ENCODE measurements around the gene RESP18.

DNA sequence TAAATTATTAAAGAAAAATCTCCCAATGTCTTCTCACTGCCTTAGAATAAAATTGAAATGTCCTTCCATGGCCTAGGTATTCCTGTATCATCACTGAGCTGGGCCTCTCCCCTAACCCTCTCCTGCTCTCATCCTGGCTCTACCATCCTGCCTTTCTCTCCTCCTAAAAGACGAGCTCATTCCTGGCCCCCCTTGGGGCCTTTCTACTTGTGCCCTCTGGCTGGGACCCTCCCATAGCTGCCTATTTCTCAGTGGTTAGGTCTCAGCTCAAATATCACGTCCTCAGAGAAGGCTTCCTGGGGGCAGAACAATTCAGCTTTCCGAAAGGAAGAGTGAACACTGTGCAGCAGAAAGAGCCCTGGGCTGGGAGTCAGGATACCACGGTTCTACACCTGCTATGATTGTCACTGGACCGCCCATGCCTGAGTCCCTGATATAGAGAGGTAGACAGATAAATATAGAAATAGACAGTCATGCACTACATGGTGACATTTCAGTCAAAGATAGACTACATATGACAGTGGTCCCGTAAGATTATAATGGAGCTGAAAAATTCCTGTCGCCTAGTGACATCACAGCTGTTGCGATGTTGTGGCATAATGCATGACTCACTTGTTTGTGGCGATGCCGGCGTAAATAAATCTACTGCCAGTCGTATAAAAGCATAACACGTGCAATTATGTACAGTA lies 45.8 kb upstream of the RESP18 start:
- TF ChIP-seq USF2 (IDR thresholded peaks at IDR 0.05; ENCODE audit: borderline replicate concordance, low read depth, low read length), result no peak
- no peak for TF ChIP-seq CTCF (IDR thresholded peaks at IDR 0.05)
- TF ChIP-seq, protein P1, sequence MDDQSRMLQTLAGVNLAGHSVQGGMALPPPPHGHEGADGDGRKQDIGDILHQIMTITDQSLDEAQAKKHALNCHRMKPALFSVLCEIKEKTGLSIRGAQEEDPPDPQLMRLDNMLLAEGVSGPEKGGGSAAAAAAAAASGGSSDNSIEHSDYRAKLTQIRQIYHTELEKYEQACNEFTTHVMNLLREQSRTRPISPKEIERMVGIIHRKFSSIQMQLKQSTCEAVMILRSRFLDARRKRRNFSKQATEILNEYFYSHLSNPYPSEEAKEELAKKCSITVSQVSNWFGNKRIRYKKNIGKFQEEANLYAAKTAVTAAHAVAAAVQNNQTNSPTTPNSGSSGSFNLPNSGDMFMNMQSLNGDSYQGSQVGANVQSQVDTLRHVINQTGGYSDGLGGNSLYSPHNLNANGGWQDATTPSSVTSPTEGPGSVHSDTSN (IDR thresholded peaks at IDR 0.05), result no peak
- TF ChIP-seq RFX5 (IDR thresholded peaks at IDR 0.05; ENCODE audit: low read length), result no peak
- no peak for TF ChIP-seq MXI1 (IDR thresholded peaks at IDR 0.05; ENCODE audit: low read depth, low read length)
- TF ChIP-seq TAF1 (IDR thresholded peaks at IDR 0.05; ENCODE audit: borderline replicate concordance, low read depth, low read length), result no peak
- TF ChIP-seq JUND (IDR thresholded peaks at IDR 0.05), result no peak

All from SK-N-SH (cell line).